Liver (tissue), 9 donors: ENCODE data around the gene ZNF580. TPM values are rescaled to one million over a fixed set of nuclear protein-coding genes. Genes with fewer than 3 reads are reported as not detected.

ENCODE experiments used
- DNase-seq: peaks from one replicate; pipeline ENCODE4 v3.0.0-alpha.2; 2017; ENCODE audit warnings: low spot score
- H3K27ac ChIP-seq, 2 donors: one replicate each; pipeline ENCODE4 v1.7.0; 2013; ENCODE audit warnings: inconsistent platforms in 2 of 2, low read length in 2 of 2, control low read depth in 1 of 2, low read depth in 1 of 2, mild to moderate bottlenecking in 1 of 2
- H3K27me3 ChIP-seq, 4 donors: one replicate each; pipeline versions ENCODE4 v1.6.1 to v1.7.0; 2013; ENCODE audit warnings: low read length in 3 of 4, inconsistent platforms in 1 of 4, mild to moderate bottlenecking in 1 of 4, moderate library complexity in 1 of 4; ENCODE audit not compliant: control insufficient read depth in 4 of 4, insufficient read depth in 4 of 4
- H3K36me3 ChIP-seq, 4 donors: one replicate each; pipeline versions ENCODE4 v1.6.1 to v1.7.0; 2013; ENCODE audit warnings: low read length in 3 of 4, mild to moderate bottlenecking in 3 of 4, low read depth in 1 of 4, moderate library complexity in 1 of 4; ENCODE audit not compliant: control insufficient read depth in 4 of 4, insufficient read depth in 3 of 4
- H3K4me1 ChIP-seq, 4 donors: one replicate each; pipeline versions ENCODE4 v1.6.1 to v1.7.0; 2013; ENCODE audit warnings: low read length in 3 of 4, mild to moderate bottlenecking in 3 of 4, moderate library complexity in 1 of 4; ENCODE audit not compliant: control insufficient read depth in 4 of 4, insufficient read depth in 4 of 4
- H3K4me3 ChIP-seq, 3 donors: one replicate each; pipeline versions ENCODE4 v1.6.1 to v1.7.0; 2013; ENCODE audit warnings: low read length in 3 of 3, control low read depth in 1 of 3, low read depth in 1 of 3, mild to moderate bottlenecking in 1 of 3
- H3K9ac ChIP-seq, 2 donors: one replicate each; pipeline ENCODE4 v1.7.0; 2013; ENCODE audit warnings: low read length in 2 of 2, mild to moderate bottlenecking in 2 of 2, moderate library complexity in 2 of 2, control low read depth in 1 of 2, low read depth in 1 of 2
- H3K9me3 ChIP-seq, 4 donors: one replicate each; pipeline versions ENCODE4 v1.6.1 to v1.7.0; 2013; ENCODE audit warnings: low read length in 3 of 4; ENCODE audit not compliant: control insufficient read depth in 4 of 4
- CTCF ChIP-seq: fragments of 150-350 bp; IDR thresholded peaks from 2 replicates; pipeline ENCODE4 v1.5.1; 2017; ENCODE audit warnings: improper control_type of control experiment, low read depth, low read length; ENCODE audit not compliant: missing input control
- EGR1 ChIP-seq, 2 donors: IDR thresholded peaks; 2 replicates each; pipeline ENCODE4 v1.6.1; 2016 to 2018; ENCODE audit warnings: antibody characterized with exemption in 2 of 2, low read depth in 2 of 2
- FOXA2 ChIP-seq: IDR thresholded peaks from 2 replicates; pipeline ENCODE4 v1.6.1; 2016; ENCODE audit warnings: antibody characterized with exemption
- GABPA ChIP-seq, 2 donors: IDR thresholded peaks in 1 of 2; conservative IDR thresholded peaks in 1 of 2; 2 replicates each; pipeline ENCODE4 v1.6.1; 2016; ENCODE audit warnings: antibody characterized with exemption in 2 of 2, mild to moderate bottlenecking in 1 of 2, moderate library complexity in 1 of 2
- HNF4A ChIP-seq, 2 donors: conservative IDR thresholded peaks; 2 replicates each; pipeline ENCODE4 v1.6.1; 2016; ENCODE audit warnings: antibody characterized with exemption in 2 of 2, mild to moderate bottlenecking in 2 of 2
- HNF4G ChIP-seq: IDR thresholded peaks from 2 replicates; pipeline ENCODE4 v1.6.1; 2016; ENCODE audit warnings: antibody characterized with exemption
- JUND ChIP-seq, 2 donors: IDR thresholded peaks; 2 replicates each; pipeline ENCODE4 v1.6.1; 2016; ENCODE audit warnings: antibody characterized with exemption in 2 of 2
- REST ChIP-seq: IDR thresholded peaks from 2 replicates; pipeline ENCODE4 v1.6.1; 2016; ENCODE audit warnings: antibody characterized with exemption, mild to moderate bottlenecking
- RXRA ChIP-seq, 2 donors: IDR thresholded peaks; 2 replicates each; pipeline ENCODE4 v1.6.1; 2017 to 2018; ENCODE audit warnings: antibody characterized with exemption in 2 of 2, mild to moderate bottlenecking in 1 of 2
- SP1 ChIP-seq: IDR thresholded peaks from 2 replicates; pipeline ENCODE4 v1.6.1; 2018; ENCODE audit warnings: antibody characterized with exemption, mild to moderate bottlenecking
- TAF1 ChIP-seq: conservative IDR thresholded peaks from 2 replicates; pipeline ENCODE4 v1.6.1; 2016; ENCODE audit warnings: antibody characterized with exemption, mild to moderate bottlenecking
- YY1 ChIP-seq: IDR thresholded peaks from 2 replicates; pipeline ENCODE4 v1.6.1; 2016; ENCODE audit warnings: antibody characterized with exemption, mild to moderate bottlenecking
- ZBTB33 ChIP-seq: IDR thresholded peaks from 2 replicates; pipeline ENCODE4 v1.6.1; 2016; ENCODE audit warnings: antibody characterized with exemption
- WGBS: extraction: QIAGEN DNeasy Blood & Tissue Kit; methylation state at CpG from one replicate; pipeline ENCODE4 v1.1.7; 2013; 5-methylcytosine and 5-hydroxymethylcytosine counted together
- polyA plus RNA-seq, 2 donors: library from polyadenylated mRNA; stranded (reverse) in 1 of 2; unstranded in 1 of 2; fragments of 200-250 nt in 1 of 2; fragments of >200 nt in 1 of 2; fragmentation: Nextera tagmentation in 1 of 2; extraction: Ambion mirVana in 1 of 2; gene quantifications; one replicate each; pipeline versions ENCODE4 v1.2.1 to v1.2.3, GENCODE V29; 2013 to 2015
- total RNA-seq, 2 donors: library from RNA; depleted of rRNA; stranded (reverse); fragments of >200 nt; gene quantifications; one replicate each; pipeline ENCODE4 v1.2.3, GENCODE V29; 2014
- TF ChIP-seq, protein P1 (sequence below): IDR thresholded peaks from 2 replicates; pipeline ENCODE4 v1.6.1; 2016; ENCODE audit warnings: antibody characterized with exemption
- donor health status: healthy.
- donor health status: healthy.
- donor health status: healthy.
- donor health status: healthy.
- donor health status: healthy.

Gene ZNF580
- total and polyA plus RNA-seq, 4 donors = 2.6 to 5.2 (median 5.1) TPM

- peaks cover 0 to 14% (median 11%) of the 10 kb centered on the region in 4 donors for H3K36me3 ChIP-seq
- no peaks in the 10 kb centered on the region for H3K9me3 ChIP-seq
- no peak for DNase-seq
- TF ChIP-seq YY1 (no peak), HNF4G (no peak), RXRA (IDR thresholded peaks at IDR 0.05) (no peak), TAF1 (no peak), FOXA2 (no peak), CTCF (no peak), REST (no peak), EGR1 (IDR thresholded peaks at IDR 0.05; ENCODE audit: low read depth in 2 of 2) (no peak), JUND (IDR thresholded peaks at IDR 0.05) (no peak)
- TF ChIP-seq, protein P1, sequence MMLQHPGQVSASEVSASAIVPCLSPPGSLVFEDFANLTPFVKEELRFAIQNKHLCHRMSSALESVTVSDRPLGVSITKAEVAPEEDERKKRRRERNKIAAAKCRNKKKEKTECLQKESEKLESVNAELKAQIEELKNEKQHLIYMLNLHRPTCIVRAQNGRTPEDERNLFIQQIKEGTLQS = no peak
- no peaks in the 10 kb centered on the region for H3K27me3 ChIP-seq
- WGBS = 92% methylated on average over 12 of the region's 12 CpGs
- no peak overlapping the region for H3K9ac ChIP-seq
- no peak overlapping the region for H3K27ac ChIP-seq
- H3K4me3 ChIP-seq = no peak overlapping the region
- H3K4me1 ChIP-seq = peaks cover 0 to 12% (median 7%) of the 10 kb centered on the region in 4 donors
Observed at GRCh38 chr19:55620410-55621204, 20.2 kb upstream of the ZNF580 start.

DNA sequence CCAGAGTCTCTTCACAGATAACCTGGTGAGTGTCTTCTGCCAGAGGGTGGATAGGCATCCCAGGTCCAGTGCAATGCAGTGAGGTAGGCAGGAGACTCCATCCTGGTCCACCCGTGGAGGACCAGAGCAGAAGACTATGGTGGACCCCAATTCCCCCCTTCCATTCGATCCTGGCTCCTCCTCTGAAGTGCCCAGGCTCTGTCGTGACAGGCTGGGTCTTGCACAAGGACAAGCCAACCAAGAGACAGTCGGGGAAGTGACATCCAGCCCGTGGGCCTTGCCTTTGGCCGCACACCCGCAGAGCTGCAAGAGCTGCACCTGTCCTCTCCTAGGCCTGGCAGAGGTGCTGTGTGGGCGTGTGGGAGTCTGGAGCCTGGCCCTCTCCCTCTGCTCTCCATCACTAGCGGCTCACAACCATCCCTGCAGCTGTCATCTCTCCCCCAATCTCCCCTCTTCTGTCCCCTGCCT lies 19.6 kb upstream of the ZNF580 start:
- no peak overlapping the region for H3K9ac ChIP-seq
- no peaks in the 10 kb centered on the region for H3K9me3 ChIP-seq
- no peaks in the 10 kb centered on the region for H3K27me3 ChIP-seq
- TF ChIP-seq CTCF (no peak), HNF4A (conservative IDR thresholded peaks at IDR 0.05) (no peak), EGR1 (IDR thresholded peaks at IDR 0.05; ENCODE audit: low read depth in 2 of 2) (no peak), JUND (IDR thresholded peaks at IDR 0.05) (no peak), RXRA (IDR thresholded peaks at IDR 0.05) (no peak), REST (no peak), GABPA (IDR thresholded peaks at IDR 0.05 in 1 of 2, conservative IDR thresholded peaks at IDR 0.05 in 1 of 2) (no peak), FOXA2 (no peak), SP1 (no peak), ZBTB33 (no peak), TAF1 (no peak)
- TF ChIP-seq, protein P1 = no peak
- H3K4me1 ChIP-seq = peaks cover 0 to 12% (median 7%) of the 10 kb centered on the region in 4 donors
- DNase-seq = no peak
- H3K4me3 ChIP-seq = no peak overlapping the region
- H3K27ac ChIP-seq = no peak overlapping the region
- peaks cover 0 to 10% (median 7%) of the 10 kb centered on the region in 4 donors for H3K36me3 ChIP-seq
- WGBS = 87% methylated on average over 9 of the region's 9 CpGs
